Peyer's patch (tissue), 4 donors: ENCODE results near the gene KRT72. TPM values are rescaled to one million over a fixed set of nuclear protein-coding genes. Genes with fewer than 3 reads are reported as not detected.
"Not testable (repeated sequence)": the region's sequence is repeated elsewhere in the genome, so short reads cannot be mapped to it uniquely, and the experiment has no call there.

ENCODE experiments used
- DNase-seq, 3 donors: peaks; one replicate each; pipeline ENCODE4 v3.0.0-alpha.2; 2017 to 2019
- H3K27ac ChIP-seq, 4 donors: fragments of 200-600 bp; sonication (generic); one replicate each; pipeline ENCODE4 v1.5.1; 2016 to 2019
- H3K27me3 ChIP-seq, 2 donors: fragments of 200-600 bp; sonication (generic); one replicate each; pipeline ENCODE4 v1.5.1; 2019
- H3K36me3 ChIP-seq, 3 donors: fragments of 200-600 bp; sonication (generic); one replicate each; pipeline ENCODE4 v1.5.1; 2016 to 2019
- H3K4me1 ChIP-seq, 4 donors: fragments of 200-600 bp; sonication (generic); one replicate each; pipeline ENCODE4 v1.5.1; 2016 to 2019
- H3K4me3 ChIP-seq, 4 donors: fragments of 200-600 bp; sonication (generic); 1 replicate in 3 of 4; 2 replicates in 1 of 4; pipeline ENCODE4 v1.5.1; 2016 to 2019; ENCODE audit warnings: mild to moderate bottlenecking in 1 of 4
- H3K9me3 ChIP-seq, 4 donors: fragments of 200-600 bp; sonication (generic); one replicate each; pipeline ENCODE4 v1.5.1; 2016 to 2019; ENCODE audit warnings: mild to moderate bottlenecking in 1 of 4
- CTCF ChIP-seq, 6 experiments: fragments of 450-650 bp in 4 of 6; fragments of 200-600 bp in 2 of 6; sonication (generic) in 1 of 6; IDR thresholded peaks; one replicate each; pipeline ENCODE4 v1.5.1; 2017 to 2019; ENCODE audit warnings: antibody characterized with exemption in 6 of 6, mild to moderate bottlenecking in 3 of 6, moderate library complexity in 1 of 6
- POLR2A ChIP-seq, 2 donors: fragments of 450-650 bp; IDR thresholded peaks; one replicate each; pipeline ENCODE4 v1.5.1; 2017; ENCODE audit warnings: antibody characterized with exemption in 2 of 2, mild to moderate bottlenecking in 2 of 2, moderate library complexity in 2 of 2
- total RNA-seq, 4 donors: library from RNA; depleted of rRNA; stranded (reverse); fragments of >200 nt; gene quantifications; one replicate each; pipeline ENCODE4 v1.1.0, GENCODE V29; 2016

The KRT72 gene
- total RNA-seq, 4 donors from 2014 or later: 1.1 to 4.5 (median 2.3) TPM; not detected in 1

DNA sequence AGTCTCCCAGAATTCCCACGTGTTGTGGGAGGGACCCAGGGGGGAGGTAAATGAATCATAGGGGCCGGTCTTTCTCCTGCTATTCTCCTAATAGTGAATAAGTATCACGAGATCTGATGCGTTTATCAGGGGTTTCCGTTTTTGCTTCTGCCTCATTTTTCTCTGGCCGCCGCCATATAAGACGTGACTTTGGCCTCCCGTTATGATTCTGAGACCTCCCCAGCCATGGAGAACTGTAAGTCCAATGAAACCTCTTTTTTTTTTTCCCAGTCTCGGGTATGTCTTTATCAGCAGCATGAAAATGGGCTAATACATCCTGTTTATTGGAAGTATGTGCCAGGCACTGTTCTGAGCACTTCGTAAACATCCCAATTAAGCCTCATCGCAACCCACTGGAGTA lies 788 bp downstream of the KRT72 start:
- Histone ChIP-seq H3K9me3 (no peaks in the 10 kb centered on the region), H3K36me3 (no peaks in the 10 kb centered on the region), H3K27ac (no peak overlapping the region), H3K4me1 (no peaks in the 10 kb centered on the region), H3K27me3 (no peaks in the 10 kb centered on the region), H3K4me3 (no peak overlapping the region)
- TF ChIP-seq CTCF (IDR thresholded peaks at IDR 0.05): no peak
- no peak for TF ChIP-seq POLR2A (IDR thresholded peaks at IDR 0.05)
- no peak for DNase-seq

DNA sequence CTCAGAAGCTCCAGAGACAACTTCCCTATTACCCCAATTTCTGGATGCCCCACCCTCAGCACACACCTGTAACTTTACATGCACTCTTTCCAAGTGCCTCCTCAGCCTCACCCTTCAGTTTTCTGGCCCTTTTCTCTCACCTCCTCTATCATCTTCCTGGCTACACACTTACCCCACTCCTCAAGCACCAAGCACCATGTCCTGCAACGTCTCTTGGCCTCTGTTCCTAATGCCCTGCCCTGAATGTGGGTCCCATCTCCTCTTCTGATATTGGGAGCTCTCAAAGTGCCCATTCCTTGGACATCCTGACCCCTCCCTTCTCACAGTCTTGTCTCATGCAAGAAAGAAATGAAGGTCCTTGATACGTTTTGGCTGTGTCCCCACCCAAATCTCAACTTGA lies 1.2 kb downstream of the KRT72 start:
- DNase-seq: no peak
- TF ChIP-seq CTCF (IDR thresholded peaks at IDR 0.05) (no peak), POLR2A (IDR thresholded peaks at IDR 0.05) (no peak)
- H3K27me3 ChIP-seq: no peaks in the 10 kb centered on the region

GRCh38 chr12:52598966-52599365 lies 2.3 kb downstream of the KRT72 start:
- no peaks in the 10 kb centered on the region for H3K27me3 ChIP-seq
- no peak overlapping the region for H3K4me3 ChIP-seq
- no peak for TF ChIP-seq CTCF (IDR thresholded peaks at IDR 0.05)
- TF ChIP-seq POLR2A (IDR thresholded peaks at IDR 0.05): no peak
- no peak overlapping the region for H3K27ac ChIP-seq
- no peak for DNase-seq
- H3K36me3 ChIP-seq: no peaks in the 10 kb centered on the region
- no peaks in the 10 kb centered on the region for H3K9me3 ChIP-seq
- H3K4me1 ChIP-seq: no peaks in the 10 kb centered on the region

More for the DNA sequence above, 1.2 kb downstream of the KRT72 start:
- Histone ChIP-seq H3K9me3 (no peaks in the 10 kb centered on the region), H3K36me3 (no peaks in the 10 kb centered on the region), H3K4me1 (no peaks in the 10 kb centered on the region), H3K27ac (no peak overlapping the region), H3K4me3 (no peak overlapping the region)

DNA sequence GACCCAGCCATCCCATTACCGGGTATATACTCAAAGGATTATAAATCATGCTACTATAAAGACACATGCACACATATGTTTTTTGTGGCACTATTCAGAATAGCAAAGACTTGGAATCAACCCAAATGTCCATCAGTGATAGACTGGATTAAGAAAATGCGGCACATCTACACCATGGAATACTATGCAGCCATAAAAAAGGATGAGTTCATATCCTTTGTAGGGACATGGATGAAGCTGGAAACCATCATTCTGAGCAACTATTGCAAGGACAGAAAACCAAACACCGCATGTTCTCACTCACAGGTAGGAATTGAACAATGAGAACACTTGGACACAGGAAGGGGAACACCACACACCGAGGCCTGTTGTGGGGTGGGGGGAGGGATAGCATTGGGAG lies 7.0 kb downstream of the KRT72 start:
- not testable (repeated sequence) for H3K36me3 ChIP-seq, H3K9me3 ChIP-seq, H3K4me1 ChIP-seq, DNase-seq, H3K27ac ChIP-seq, H3K4me3 ChIP-seq, H3K27me3 ChIP-seq

- Histone ChIP-seq H3K36me3 (no peaks in the 10 kb centered on the region), H3K4me3 (no peak overlapping the region), H3K27ac (no peak overlapping the region), H3K4me1 (no peaks in the 10 kb centered on the region), H3K9me3 (no peaks in the 10 kb centered on the region), H3K27me3 (no peaks in the 10 kb centered on the region)
- no peak for DNase-seq
- TF ChIP-seq CTCF (IDR thresholded peaks at IDR 0.05) (no peak), POLR2A (IDR thresholded peaks at IDR 0.05) (no peak)
These were observed 9.7 kb downstream of the KRT72 start for GRCh38 chr12:52591521-52591920.

- DNase-seq: no peak
- Histone ChIP-seq H3K27me3 (no peaks in the 10 kb centered on the region), H3K27ac (no peak overlapping the region), H3K4me1 (no peaks in the 10 kb centered on the region), H3K9me3 (no peaks in the 10 kb centered on the region), H3K36me3 (no peaks in the 10 kb centered on the region), H3K4me3 (no peak overlapping the region)
- TF ChIP-seq POLR2A (IDR thresholded peaks at IDR 0.05): no peak
- TF ChIP-seq CTCF (IDR thresholded peaks at IDR 0.05): no peak
These were observed 11.2 kb downstream of the KRT72 start for GRCh38 chr12:52590021-52590420.
